H9 (cell line): ENCODE results near the gene TMX1. TPM values are rescaled to one million over a fixed set of nuclear protein-coding genes. Genes with fewer than 3 reads are reported as not detected.

Experiments used
- DNase-seq: peaks from one replicate; pipeline ENCODE4 v3.0.0-alpha.2; 2017
- H2AFZ ChIP-seq: one replicate; pipeline ENCODE4 v1.6.1; 2013; ENCODE audit warnings: mild to moderate bottlenecking, low read length, control low read depth, moderate library complexity
- H2AK5ac ChIP-seq: 2 replicates; pipeline ENCODE4 v1.6.1; 2013; ENCODE audit warnings: low read length, control low read depth, mixed read lengths; ENCODE audit not compliant: insufficient read length
- H2BK120ac ChIP-seq: one replicate; pipeline ENCODE4 v1.6.1; 2013; ENCODE audit warnings: low read depth, mild to moderate bottlenecking, low read length, control low read depth, inconsistent platforms; ENCODE audit not compliant: poor library complexity, severe bottlenecking
- H2BK12ac ChIP-seq: 2 replicates; pipeline ENCODE4 v1.6.1; 2013; ENCODE audit warnings: low read length, control low read depth, mixed read lengths, low read depth; ENCODE audit not compliant: insufficient read length
- H2BK15ac ChIP-seq: 2 replicates; pipeline ENCODE4 v1.6.1; 2013; ENCODE audit warnings: low read depth, low read length, control low read depth
- H2BK20ac ChIP-seq: one replicate; pipeline ENCODE4 v1.6.1; 2013; ENCODE audit warnings: low read depth, mild to moderate bottlenecking, low read length, control low read depth, inconsistent platforms; ENCODE audit not compliant: poor library complexity, severe bottlenecking
- H2BK5ac ChIP-seq: 2 replicates; pipeline ENCODE4 v1.6.1; 2013; ENCODE audit warnings: low read length, control low read depth, mixed read lengths; ENCODE audit not compliant: insufficient read length
- H3K14ac ChIP-seq: 2 replicates; pipeline ENCODE4 v1.6.1; 2013; ENCODE audit warnings: low read length, control low read depth; ENCODE audit not compliant: insufficient read depth
- H3K18ac ChIP-seq: 2 replicates; pipeline ENCODE4 v1.6.1; 2013; ENCODE audit warnings: low read depth, mild to moderate bottlenecking, mixed read lengths, low read length, control low read depth; ENCODE audit not compliant: insufficient read length
- H3K23ac ChIP-seq: 2 replicates; pipeline ENCODE4 v1.6.1; 2013; ENCODE audit warnings: low read length, control low read depth, mixed read lengths, low read depth; ENCODE audit not compliant: insufficient read length
- H3K23me2 ChIP-seq: 2 replicates; pipeline ENCODE4 v1.6.1; 2013; ENCODE audit warnings: low read depth, mild to moderate bottlenecking, mixed read lengths, low read length, control low read depth; ENCODE audit not compliant: insufficient read length, poor library complexity, severe bottlenecking
- H3K27ac ChIP-seq: 2 replicates; pipeline ENCODE4 v1.5.1; 2013; ENCODE audit warnings: low read length, control low read depth, mixed read lengths, low read depth; ENCODE audit not compliant: insufficient read length
- H3K27me3 ChIP-seq: 2 replicates; pipeline ENCODE4 v1.6.1; 2013; ENCODE audit warnings: low read length, control low read depth, inconsistent platforms; ENCODE audit not compliant: insufficient read depth
- H3K4ac ChIP-seq: 2 replicates; pipeline ENCODE4 v1.6.1; 2013; ENCODE audit warnings: low read depth, mild to moderate bottlenecking, control low read depth, inconsistent platforms, low read length, moderate library complexity
- H3K4me1 ChIP-seq: 2 replicates; pipeline ENCODE4 v1.6.1; 2013; ENCODE audit warnings: low read length, control low read depth, inconsistent platforms; ENCODE audit not compliant: insufficient read depth
- H3K4me2 ChIP-seq: 2 replicates; pipeline ENCODE4 v1.6.1; 2013; ENCODE audit warnings: low read length, control low read depth, mixed read lengths; ENCODE audit not compliant: insufficient read length, insufficient read depth
- H3K56ac ChIP-seq: 2 replicates; pipeline ENCODE4 v1.6.1; 2013; ENCODE audit warnings: low read depth, mild to moderate bottlenecking, mixed read lengths, low read length, control low read depth; ENCODE audit not compliant: insufficient read length
- H3K79me1 ChIP-seq: 2 replicates; pipeline ENCODE4 v1.6.1; 2013; ENCODE audit warnings: low read depth, mild to moderate bottlenecking, moderate library complexity, low read length, control low read depth, inconsistent platforms; ENCODE audit not compliant: insufficient read depth, poor library complexity, severe bottlenecking
- H3K79me2 ChIP-seq: 2 replicates; pipeline ENCODE4 v1.6.1; 2013; ENCODE audit warnings: low read length, control low read depth, inconsistent platforms; ENCODE audit not compliant: insufficient read depth
- H3K9ac ChIP-seq: 2 replicates; pipeline ENCODE4 v1.6.1; 2013; ENCODE audit warnings: low read length, control low read depth, mixed read lengths; ENCODE audit not compliant: insufficient read length; ENCODE audit errors: extremely low read depth
- H3K9me3 ChIP-seq: one replicate; pipeline ENCODE4 v1.6.1; 2013; ENCODE audit warnings: low read depth, low read length, inconsistent platforms; ENCODE audit not compliant: control insufficient read depth
- H3T11ph ChIP-seq: one replicate; pipeline ENCODE4 v1.6.1; 2013; ENCODE audit warnings: mild to moderate bottlenecking, low read length, control low read depth, inconsistent platforms
- H4K20me1 ChIP-seq: one replicate; pipeline ENCODE4 v1.6.1; 2013; ENCODE audit not compliant: control insufficient read depth, insufficient read length, insufficient read depth
- H4K5ac ChIP-seq: 2 replicates; pipeline ENCODE4 v1.6.1; 2013; ENCODE audit warnings: low read depth, mild to moderate bottlenecking, mixed read lengths, low read length, control low read depth; ENCODE audit not compliant: insufficient read length
- H4K8ac ChIP-seq: replicated peaks from 2 replicates; pipeline ENCODE4 v1.6.1; 2013; ENCODE audit warnings: low read length, control low read depth, mixed read lengths, low read depth; ENCODE audit not compliant: insufficient read length
- H4K91ac ChIP-seq: 2 replicates; pipeline ENCODE4 v1.6.1; 2013; ENCODE audit warnings: low read depth, mild to moderate bottlenecking, moderate library complexity, mixed read lengths, low read length, control low read depth; ENCODE audit not compliant: insufficient read length
- H3K27ac Mint-ChIP-seq, 3 experiments: 2 replicates in 2 of 3; 3 replicates in 1 of 3; pipeline ENCODE4 v1.8.0; 2020 to 2021; ENCODE audit warnings: mixed read lengths in 3 of 3, mild to moderate bottlenecking in 1 of 3, moderate library complexity in 1 of 3
- H3K27me3 Mint-ChIP-seq: 2 replicates; pipeline ENCODE4 v1.8.0; 2021; ENCODE audit warnings: low read depth, mild to moderate bottlenecking, moderate library complexity, mixed read lengths
- H3K36me3 Mint-ChIP-seq, 3 experiments: 2 replicates in 2 of 3; 3 replicates in 1 of 3; pipeline ENCODE4 v1.8.0; 2020 to 2021; ENCODE audit warnings: low read depth in 3 of 3, mixed read lengths in 3 of 3; ENCODE audit not compliant: insufficient read depth in 1 of 3
- H3K4me1 Mint-ChIP-seq, 2 experiments: 2 replicates each; pipeline ENCODE4 v1.8.0; 2020; ENCODE audit warnings: mixed read lengths in 2 of 2
- H3K4me3 Mint-ChIP-seq, 2 experiments: 2 replicates in 1 of 2; 3 replicates in 1 of 2; pipeline ENCODE4 v1.8.0; 2020 to 2021; ENCODE audit warnings: mild to moderate bottlenecking in 2 of 2, mixed read lengths in 2 of 2, moderate library complexity in 1 of 2
- H3K9me3 Mint-ChIP-seq, 2 experiments: 2 replicates in 1 of 2; 3 replicates in 1 of 2; pipeline ENCODE4 v1.8.0; 2020; ENCODE audit warnings: mild to moderate bottlenecking in 2 of 2, mixed read lengths in 2 of 2, moderate library complexity in 1 of 2
- CTCF ChIP-seq: fragments of 200-600 bp; sonication (generic); conservative IDR thresholded peaks from 3 replicates; pipeline ENCODE4 v1.8.0; 2021; ENCODE audit warnings: antibody characterized with exemption, mild to moderate bottlenecking
- WGBS: extraction: QIAGEN DNeasy Blood & Tissue Kit; methylation state at CpG from one replicate; pipeline ENCODE4 v1.1.7; 2013; ENCODE audit warnings: missing lambda C conversion rate, low lambda C conversion rate, mixed read lengths; ENCODE audit not compliant: insufficient read length; ENCODE audit errors: extremely low coverage; 5-methylcytosine and 5-hydroxymethylcytosine counted together
- total RNA-seq: library from RNA; stranded (reverse); gene quantifications from 2 replicates; pipeline ENCODE4 v1.2.1, GENCODE V29; 2021

The TMX1 gene
- total RNA-seq, 1 experiment from 2014 or later: 83.5 TPM

- peaks cover 39% of the 10 kb centered on the region in 2 experiments for H3K4me1 Mint-ChIP-seq
- peaks cover 5 to 21% (median 19%) of the 10 kb centered on the region in 3 experiments; a peak in 5 of 7 replicates for H3K36me3 Mint-ChIP-seq
- H3K27ac ChIP-seq: no peak overlapping the region
Measured at GRCh38 chr14:51240804-51241380, 845 bp downstream of the TMX1 start.

More at GRCh38 chr14:51240804-51241380, 845 bp downstream of the TMX1 start:
- Histone ChIP-seq H4K5ac (no peak overlapping the region), H2AK5ac (no peak overlapping the region), H2BK120ac (no peak overlapping the region), H3K79me1 (no peaks in the 10 kb centered on the region), H2BK12ac (no peak overlapping the region), H2BK15ac (no peak overlapping the region), H3K56ac (no peak overlapping the region), H3K14ac (no peak overlapping the region), H4K91ac (no peak overlapping the region), H3K18ac (no peak overlapping the region), H2BK5ac (no peak overlapping the region), H3K4ac (no peak overlapping the region), H3K4me2 (peak overlapping the region; percentile 48), H3K9ac (peak overlapping the region; percentile 95), H3K9me3 (no peaks in the 10 kb centered on the region), H3K4me1 (peaks cover 9% of the 10 kb centered on the region), H3K79me2 (peaks cover 30% of the 10 kb centered on the region), H4K20me1 (no peaks in the 10 kb centered on the region), H3K23ac (no peak overlapping the region), H2BK20ac (no peak overlapping the region), H3K23me2 (peaks cover 3% of the 10 kb centered on the region), H4K8ac (no peak overlapping the region), H3K27me3 (no peaks in the 10 kb centered on the region), H2AFZ (no peak overlapping the region), H3T11ph (no peak overlapping the region)
- TF ChIP-seq CTCF: no peak
- no peak for DNase-seq
- no peak overlapping the region for H3K4me3 Mint-ChIP-seq
- no peaks in the 10 kb centered on the region for H3K27me3 Mint-ChIP-seq
- no peak overlapping the region for H3K27ac Mint-ChIP-seq
- no CpG with 5 or more reads among the region's 10 CpGs for WGBS
- H3K9me3 Mint-ChIP-seq: no peaks in the 10 kb centered on the region
